GM12892 (cell line): ENCODE data around the gene IGLON5.

ENCODE experiments used
- POLR2AphosphoS5 ChIP-seq: IDR thresholded peaks from 2 replicates; pipeline ENCODE4 v1.6.1; 2011; ENCODE audit warnings: low read depth, low read length, control low read depth
- TAF1 ChIP-seq: IDR thresholded peaks from 2 replicates; pipeline ENCODE4 v1.6.1; 2011; ENCODE audit warnings: low read depth, mild to moderate bottlenecking, control low read depth, low read length, borderline replicate concordance

GRCh38 chr19:51367255-51367564, 55.8 kb downstream of the IGLON5 start:
- TF ChIP-seq POLR2AphosphoS5 (0 out of 2 replicates have a peak, but pooled peaks have one; percentile 16), TAF1 (no peak)
